Astrocyte of the spinal cord (primary cell): ENCODE data around the gene UCK1.

Source experiments
- DNase-seq: peaks from one replicate; pipeline ENCODE4 v3.0.0; 2011; ENCODE audit warnings: low read depth, low spot score
- H3K4me3 ChIP-seq: 2 replicates; pipeline ENCODE4 v1.5.1; 2011; ENCODE audit warnings: low read depth, mild to moderate bottlenecking, low read length, moderate library complexity
- CTCF ChIP-seq: IDR thresholded peaks from 2 replicates; pipeline ENCODE4 v1.5.1; 2012; ENCODE audit warnings: low read depth, mild to moderate bottlenecking, low read length, inconsistent platforms
- in situ Hi-C: cut with HindIII; loops from 2 replicates; pipeline ENCODE4 v1.10.0; 2017; ENCODE audit warnings: low sequenced_read_pairs

UCK1 gene

GRCh38 chr9:131543141-131543540 lies 12.1 kb upstream of the UCK1 start:
- no peak for TF ChIP-seq CTCF
- in situ Hi-C loops = no loop called here
- no peak overlapping the region for H3K4me3 ChIP-seq
- no peak for DNase-seq

GRCh38 chr9:131539223-131539923 lies 8.3 kb upstream of the UCK1 start:
- in situ Hi-C loops = no loop called here
- no peak overlapping the region for H3K4me3 ChIP-seq
- no peak for DNase-seq
- TF ChIP-seq CTCF = no peak

- TF ChIP-seq CTCF = no peak
- no peak overlapping the region for H3K4me3 ChIP-seq
- in situ Hi-C loops = no loop called here
- DNase-seq = no peak
Observed at GRCh38 chr9:131537946-131538345, 6.9 kb upstream of the UCK1 start.

GRCh38 chr9:131534721-131535237 lies 3.7 kb upstream of the UCK1 start:
- TF ChIP-seq CTCF = no peak
- in situ Hi-C loops = no loop called here
- DNase-seq = no peak
- H3K4me3 ChIP-seq = no peak overlapping the region

- H3K4me3 ChIP-seq = peak overlapping the region; percentile 71
- in situ Hi-C loops = no loop called here
- no peak for TF ChIP-seq CTCF
- no peak for DNase-seq
Observed at GRCh38 chr9:131530546-131530919, 530 bp downstream of the UCK1 start.

- H3K4me3 ChIP-seq = peak overlapping the region; percentile 71
- TF ChIP-seq CTCF = no peak
- in situ Hi-C loops = no loop called here
- DNase-seq = no peak
Observed at GRCh38 chr9:131529597-131530545, 1.2 kb downstream of the UCK1 start.
